ENCODE measurements around the gene DOP1B.
"Not testable (repeated sequence)": the region's sequence is repeated elsewhere in the genome, so short reads cannot be mapped to it uniquely, and the experiment has no call there.

DOP1B gene

GRCh38 chr21:36139791-36140190 is 16.8 kb upstream of the DOP1B start:
- DNase-seq (ENCODE audit: low read depth): not testable (repeated sequence)

GRCh38 chr21:36141513-36141925 is 15.1 kb upstream of the DOP1B start:
- DNase-seq (ENCODE audit: low read depth): peak; percentile 90

- DNase-seq (ENCODE audit: low read depth): not testable (repeated sequence)
Observed at GRCh38 chr21:36144233-36144632, 12.4 kb upstream of the DOP1B start.

- no peak for DNase-seq (ENCODE audit: low read depth)
Observed at GRCh38 chr21:36145259-36145658, 11.4 kb upstream of the DOP1B start.

GRCh38 chr21:36147911-36148310 is 8.7 kb upstream of the DOP1B start:
- no peak for DNase-seq (ENCODE audit: low read depth)

- no peak for DNase-seq (ENCODE audit: low read depth)
Observed at GRCh38 chr21:36148886-36149285, 7.7 kb upstream of the DOP1B start.

- DNase-seq (ENCODE audit: low read depth): no peak
Observed at GRCh38 chr21:36149788-36150711, 6.6 kb upstream of the DOP1B start.

- no peak for DNase-seq (ENCODE audit: low read depth)
Observed at GRCh38 chr21:36155603-36156338, 853 bp upstream of the DOP1B start.

GRCh38 chr21:36156339-36156814 is 247 bp upstream of the DOP1B start:
- DNase-seq (ENCODE audit: low read depth): peak; percentile 100

GRCh38 chr21:36159356-36159921 is 2.8 kb downstream of the DOP1B start:
- no peak for DNase-seq (ENCODE audit: low read depth)

- DNase-seq (ENCODE audit: low read depth): no peak
Observed at GRCh38 chr21:36160850-36161178, 4.2 kb downstream of the DOP1B start.

- DNase-seq (ENCODE audit: low read depth): no peak
Observed at GRCh38 chr21:36162631-36163030, 6.0 kb downstream of the DOP1B start.

- no peak for DNase-seq (ENCODE audit: low read depth)
Observed at GRCh38 chr21:36163750-36164741, 7.4 kb downstream of the DOP1B start.

- no peak for DNase-seq (ENCODE audit: low read depth)
Observed at GRCh38 chr21:36165356-36165755, 8.7 kb downstream of the DOP1B start.

- no peak for DNase-seq (ENCODE audit: low read depth)
Observed at GRCh38 chr21:36166705-36167104, 10.1 kb downstream of the DOP1B start.

GRCh38 chr21:36167541-36167940 is 10.9 kb downstream of the DOP1B start:
- no peak for DNase-seq (ENCODE audit: low read depth)

GRCh38 chr21:36169470-36170128 is 13.0 kb downstream of the DOP1B start:
- no peak for DNase-seq (ENCODE audit: low read depth)

- DNase-seq (ENCODE audit: low read depth): no peak
Observed at GRCh38 chr21:36170823-36171222, 14.2 kb downstream of the DOP1B start.

GRCh38 chr21:36171336-36171735 is 14.7 kb downstream of the DOP1B start:
- DNase-seq (ENCODE audit: low read depth): no peak

- DNase-seq (ENCODE audit: low read depth): no peak
Observed at GRCh38 chr21:36171741-36172331, 15.2 kb downstream of the DOP1B start.

GRCh38 chr21:36174780-36175179 is 18.2 kb downstream of the DOP1B start:
- no peak for DNase-seq (ENCODE audit: low read depth)

Measured in stimulated activated CD4-positive, alpha-beta T cell treated with anti-CD3 and anti-CD28 coated beads, Interleukin-2, amount 100 ng/mL, for 4 hours (primary cell).